ENCODE data around the gene ZC3H7A. TPM values are rescaled to one million over a fixed set of nuclear protein-coding genes. Genes with fewer than 3 reads are reported as not detected.

Gene ZC3H7A
- total and polyA plus RNA-seq, 2 of the 8 experiments (the other 6 are each of a cell fraction or from before 2014, with no cell fraction given), result 32.0 to 55.9 TPM

DNA sequence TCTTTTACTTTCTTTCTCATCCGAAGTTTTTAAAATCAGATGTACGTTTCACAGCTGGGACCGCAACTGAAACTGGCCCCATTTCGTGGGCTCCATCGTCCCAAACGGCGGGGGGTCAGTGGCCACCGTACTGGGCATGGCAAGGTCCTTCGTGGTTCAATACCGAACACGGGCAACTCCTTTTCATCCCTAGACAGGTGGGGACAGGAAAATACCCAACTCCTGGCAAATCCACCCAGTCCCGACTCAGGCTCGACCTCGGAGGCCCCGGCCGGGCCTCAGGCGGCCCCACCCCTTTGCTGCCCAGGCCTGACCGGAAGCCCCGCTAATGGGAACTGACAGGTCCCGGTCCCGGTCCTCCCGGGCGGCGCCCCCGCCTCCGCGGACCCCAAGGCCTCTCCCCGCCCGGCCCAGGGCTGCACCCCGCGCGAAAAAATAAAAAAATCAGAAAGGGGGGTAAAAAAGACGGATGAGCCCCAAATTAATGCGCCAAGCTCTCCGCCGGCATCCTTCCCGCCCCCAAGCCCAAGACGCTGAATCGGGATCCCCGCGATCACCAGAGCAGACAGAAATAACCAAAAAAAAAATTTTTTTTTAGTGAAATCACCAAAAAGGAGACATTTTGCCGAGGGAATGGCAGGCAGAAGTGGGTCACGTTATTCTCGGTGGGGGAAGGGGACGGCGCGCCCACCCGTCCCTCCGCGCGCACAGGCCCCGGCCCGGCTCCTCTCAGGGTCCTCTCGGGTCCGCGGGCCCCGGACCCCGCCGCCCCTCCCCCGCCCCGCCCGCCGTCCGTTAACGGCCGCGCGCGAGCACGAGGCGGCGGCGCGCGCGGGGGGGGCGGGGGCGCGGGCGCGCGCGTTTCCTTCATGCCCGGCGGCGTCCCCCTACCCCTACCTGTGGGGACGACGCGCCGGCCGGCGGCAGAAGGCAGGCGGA, 562 bp downstream of the ZC3H7A start:
- H3K23me2 ChIP-seq (ENCODE audit: low read depth, low read length), result peaks cover 4% of the 10 kb centered on the region; the same call in 1 of the 2 replicates
- 14% methylated on average over 34 of the region's 93 CpGs; no CpG with 5 or more reads in 1 of the 2 experiments for WGBS, 2 experiments (ENCODE audit: extremely low coverage in 1 of 2, insufficient coverage in 1 of 2, insufficient read length in 1 of 2, insufficient replicate concordance in 2 of 2, low coverage in 1 of 2, low lambda C conversion rate in 2 of 2, missing lambda C conversion rate in 1 of 2)
- peaks cover 15 to 47% of the 10 kb centered on the region in 2 experiments for H3K79me2 ChIP-seq (ENCODE audit: control insufficient read depth in 1 of 2, insufficient read depth in 2 of 2, low read length in 2 of 2)
- H4K5ac ChIP-seq (ENCODE audit: insufficient read length, low read depth, low read length), result peak overlapping the region; percentile 55
- no peak overlapping the region for H2BK120ac ChIP-seq (replicated peaks; ENCODE audit: low read depth, low read length)
- FAIRE-seq (no peak), DNase-seq (ENCODE audit: low read depth in 1 of 2, low spot score in 2 of 2) (peak in 1 of 2 experiments; percentile 63)
- no peak overlapping the region for H3K4ac ChIP-seq (replicated peaks; ENCODE audit: insufficient read length, low read depth, low read length)
- H4K20me1 ChIP-seq (replicated peaks in 1 of 2; ENCODE audit: control insufficient read depth in 1 of 2, insufficient read depth in 2 of 2, low read length in 2 of 2), result peaks cover 0 to 6% of the 10 kb centered on the region in 2 experiments
- H2BK20ac ChIP-seq (ENCODE audit: low read length), result no peak overlapping the region
- H3K23ac ChIP-seq (ENCODE audit: insufficient read length), result no peak overlapping the region
- CTCF ChIA-PET (ENCODE audit: partially characterized antibody), result interaction anchor here (0.7 to 2.4 kb wide), 11 partner anchors 10 to 743 kb away, joined by 3 to 14 read pairs (median 4); no protein-coding TSS in a partner anchor
- H3K27me3 ChIP-seq (replicated peaks in 1 of 4; ENCODE audit: control insufficient read depth in 3 of 4, extremely low read depth in 1 of 4, insufficient read depth in 3 of 4, low read length in 3 of 4), result no peaks in the 10 kb centered on the region
- 0 out of 2 replicates have a peak overlapping the region, but pooled peaks have one; percentile 38 for H3K27ac ChIP-seq (ENCODE audit: low read depth, low read length)
- H3K79me1 ChIP-seq (ENCODE audit: low read depth, low read length), result peaks cover 15% of the 10 kb centered on the region
- no peak overlapping the region for H2AFZ ChIP-seq (ENCODE audit: low read length)
- peak overlapping the region; percentile 91; the same call in 1 of the 2 replicates for H4K8ac ChIP-seq (ENCODE audit: extremely low read depth, insufficient read depth, low read length)
- peak overlapping the region; percentile 86 for H3K56ac ChIP-seq (replicated peaks; ENCODE audit: insufficient read length, low read depth, low read length)
- 0 out of 2 replicates have a peak overlapping the region, but pooled peaks have one; percentile 24 for H2BK5ac ChIP-seq (ENCODE audit: low read depth, low read length)
- peak overlapping the region; percentile 48 to 93 (median 70) for H3K9ac ChIP-seq (replicated peaks in 1 of 4; ENCODE audit: extremely low read depth in 1 of 4, low read depth in 3 of 4, low read length in 3 of 4)
- H3K14ac ChIP-seq (ENCODE audit: insufficient read length), result no peak overlapping the region
- POLR2A ChIA-PET (ENCODE audit: partially characterized antibody), result interaction anchor here (0.7 to 1.8 kb wide), 11 partner anchors 9 to 60 kb away, joined by 3 to 8 read pairs (median 4); partner anchors contain the start of genes RSL1D1 and TXNDC11
- no peak overlapping the region for H2AK5ac ChIP-seq (ENCODE audit: low read depth, low read length)
- peak overlapping the region; percentile 25 for H4K91ac ChIP-seq (replicated peaks; ENCODE audit: insufficient read length, low read length)
- H3K4me1 ChIP-seq (replicated peaks in 1 of 4; ENCODE audit: control insufficient read depth in 3 of 4, insufficient read depth in 4 of 4, low read length in 3 of 4), result peaks cover 0 to 6% (median 3%) of the 10 kb centered on the region in 4 experiments; a peak in 4 of 7 replicates
- no peaks in the 10 kb centered on the region for H3K9me3 ChIP-seq (ENCODE audit: insufficient read depth in 2 of 2, low read depth in 1 of 2, low read length in 1 of 2)
- no peaks in the 10 kb centered on the region; a peak in 1 of 8 replicates for H3K36me3 ChIP-seq (ENCODE audit: control insufficient read depth in 2 of 4, insufficient read depth in 4 of 4, low read length in 3 of 4)
- H3K18ac ChIP-seq (ENCODE audit: extremely low read depth, low read length), result peak overlapping the region; percentile 48
- peak overlapping the region; percentile 78 to 82 (median 80) for H3K4me3 ChIP-seq (ENCODE audit: extremely low read depth in 1 of 4, insufficient read depth in 2 of 4, low read depth in 3 of 4, low read length in 4 of 4)
- no peak overlapping the region for H2BK15ac ChIP-seq (ENCODE audit: low read length)
- no peak overlapping the region for H2BK12ac ChIP-seq (ENCODE audit: low read depth, low read length)
- peak overlapping the region; percentile 70 to 76 for H3K4me2 ChIP-seq (ENCODE audit: insufficient read depth in 1 of 2, low read depth in 2 of 2, low read length in 2 of 2)
- TF ChIP-seq CHD2 (IDR thresholded peaks at IDR 0.05; ENCODE audit: low read length) (no peak), CTBP2 (IDR thresholded peaks at IDR 0.05; ENCODE audit: borderline replicate concordance, insufficient read depth, insufficient read length, low read length) (no peak), TCF12 (IDR thresholded peaks at IDR 0.05; ENCODE audit: low read depth, low read length) (no peak), SP2 (IDR thresholded peaks at IDR 0.05; ENCODE audit: low read length) (no peak), RAD21 (IDR thresholded peaks at IDR 0.05 in 1 of 2, conservative IDR thresholded peaks at IDR 0.05 in 1 of 2; ENCODE audit: low read depth in 2 of 2, low read length in 2 of 2) (no peak), HDAC2 (IDR thresholded peaks at IDR 0.05; ENCODE audit: borderline replicate concordance in 1 of 2, low read depth in 2 of 2, low read length in 2 of 2) (no peak), RFX5 (IDR thresholded peaks at IDR 0.05; ENCODE audit: borderline replicate concordance, low read depth, low read length) (no peak)
- TF ChIP-seq, protein P1, sequence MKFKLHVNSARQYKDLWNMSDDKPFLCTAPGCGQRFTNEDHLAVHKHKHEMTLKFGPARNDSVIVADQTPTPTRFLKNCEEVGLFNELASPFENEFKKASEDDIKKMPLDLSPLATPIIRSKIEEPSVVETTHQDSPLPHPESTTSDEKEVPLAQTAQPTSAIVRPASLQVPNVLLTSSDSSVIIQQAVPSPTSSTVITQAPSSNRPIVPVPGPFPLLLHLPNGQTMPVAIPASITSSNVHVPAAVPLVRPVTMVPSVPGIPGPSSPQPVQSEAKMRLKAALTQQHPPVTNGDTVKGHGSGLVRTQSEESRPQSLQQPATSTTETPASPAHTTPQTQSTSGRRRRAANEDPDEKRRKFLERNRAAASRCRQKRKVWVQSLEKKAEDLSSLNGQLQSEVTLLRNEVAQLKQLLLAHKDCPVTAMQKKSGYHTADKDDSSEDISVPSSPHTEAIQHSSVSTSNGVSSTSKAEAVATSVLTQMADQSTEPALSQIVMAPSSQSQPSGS (IDR thresholded peaks at IDR 0.05; ENCODE audit: low read length), result no peak
